Measurements from ENCODE around the gene ALG3. TPM values are rescaled to one million over a fixed set of nuclear protein-coding genes. Genes with fewer than 3 reads are reported as not detected.

Gene ALG3
- total and polyA plus RNA-seq, 2 of the 4 experiments (the other 2 are of a cell fraction), result 19.5 to 52.6 TPM

DNA sequence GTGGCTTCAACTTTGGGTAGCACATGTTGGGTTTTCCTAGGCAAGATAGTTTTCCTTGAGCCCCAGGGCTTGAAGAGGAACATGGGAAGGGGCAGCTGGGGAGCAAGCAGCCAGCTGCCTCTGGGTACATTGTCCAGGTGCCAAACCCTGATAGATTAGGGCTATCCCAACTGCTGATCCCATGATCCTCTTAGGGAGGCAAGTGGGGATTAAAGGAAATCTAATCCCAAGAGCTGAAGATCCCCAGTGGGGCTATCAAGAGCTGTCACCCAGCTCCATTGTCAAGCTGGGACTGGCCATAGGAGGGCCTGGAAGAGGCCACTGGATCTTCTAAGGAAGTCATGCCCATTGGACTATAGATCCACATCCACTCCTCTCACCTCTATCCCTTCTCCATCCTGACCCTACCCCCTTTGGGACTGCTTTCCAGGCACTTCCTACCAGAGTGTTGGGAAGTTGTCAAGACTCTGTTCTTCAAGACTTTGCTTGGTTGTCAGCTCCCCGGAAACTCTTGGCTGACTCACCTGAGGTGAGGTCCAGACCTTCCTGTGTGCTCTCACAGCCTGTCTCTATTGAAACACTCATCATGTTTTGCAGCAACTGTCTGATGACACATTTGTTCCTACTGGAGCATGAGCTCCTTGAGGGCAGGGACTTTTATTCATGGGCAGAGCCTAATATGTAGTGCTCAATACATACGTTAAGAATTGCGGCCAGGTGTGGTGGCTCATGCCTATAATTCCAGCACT, 6.7 kb upstream of the ALG3 start:
- ATAC-seq (ENCODE audit: low read depth), result no peak
- Histone ChIP-seq H4K20me1 (ENCODE audit: insufficient read depth, low read length) (peaks cover 5% of the 10 kb centered on the region; the same call in 1 of the 2 replicates), H3K36me3 (ENCODE audit: control insufficient read depth, insufficient read depth, low read length) (0 out of 2 replicates have a peak, but pooled peaks cover 2% of the 10 kb centered on the region), H3K27me3 (ENCODE audit: control insufficient read depth, insufficient read depth, low read length) (peaks cover 9% of the 10 kb centered on the region; the same call in 1 of the 2 replicates), H3K79me1 (ENCODE audit: low read depth in 1 of 2, low read length in 2 of 2) (no peaks in the 10 kb centered on the region), H2BK15ac (ENCODE audit: low read depth, low read length) (no peak overlapping the region), H4K91ac (ENCODE audit: insufficient read depth, low read depth, low read length) (no peak overlapping the region), H3K18ac (ENCODE audit: low read depth, low read length) (no peak overlapping the region), H4K5ac (ENCODE audit: low read depth, low read length) (no peak overlapping the region), H3K4me1 (ENCODE audit: control insufficient read depth, insufficient read depth, low read length) (no peaks in the 10 kb centered on the region), H3K9me1 (ENCODE audit: insufficient read depth, low read length) (no peaks in the 10 kb centered on the region), H3K4ac (ENCODE audit: low read depth, low read length) (no peak overlapping the region), H3K4me2 (ENCODE audit: low read depth, low read length) (no peak overlapping the region), H3K56ac (ENCODE audit: extremely low read depth, insufficient read depth, low read length) (no peak overlapping the region), H2BK20ac (ENCODE audit: low read depth, low read length) (no peak overlapping the region), H3K14ac (replicated peaks; ENCODE audit: low read depth, low read length) (no peak overlapping the region), H3K9ac (ENCODE audit: low read depth, low read length) (no peak overlapping the region), H2AK5ac (ENCODE audit: low read depth, low read length) (no peak overlapping the region), H2AFZ (replicated peaks; ENCODE audit: low read length, poor library complexity) (no peak overlapping the region), H3K9me3 (ENCODE audit: control insufficient read depth, insufficient read depth, low read length) (no peaks in the 10 kb centered on the region), H4K8ac (ENCODE audit: low read depth in 2 of 2, low read length in 2 of 2) (no peak overlapping the region), H2AK9ac (replicated peaks; ENCODE audit: low read depth, low read length, poor library complexity) (no peak overlapping the region), H2BK120ac (ENCODE audit: low read depth, low read length) (no peak overlapping the region), H3K27ac (ENCODE audit: insufficient read depth, low read length) (no peak overlapping the region), H3K23ac (ENCODE audit: low read depth, low read length) (no peak overlapping the region), H3K4me3 (ENCODE audit: insufficient read depth, low read depth, low read length) (no peak overlapping the region), H2BK5ac (ENCODE audit: low read depth, low read length, poor library complexity, severe bottlenecking) (no peak overlapping the region)
- no peak for DNase-seq
- intact Hi-C loops (cut with micrococcal nuclease) (loop anchor here (10.0 kb wide), 1 partner anchor 241 kb away; the partner anchor contains the start of gene ABCC5), dilution Hi-C loops (cut with HindIII; ENCODE audit: low sequenced_read_pairs, unreplicated experiment) (no loop called here), in situ Hi-C loops (cut with MboI; ENCODE audit: low sequenced_read_pairs) (loop anchor here (10.0 to 25.0 kb wide), 2 partner anchors 361 to 793 kb away; no protein-coding TSS in a partner anchor)
- POLR2A ChIA-PET (ENCODE audit: unreplicated experiment), result no interaction called here
- TF ChIP-seq MAFK (IDR thresholded peaks at IDR 0.05; ENCODE audit: low read depth, low read length) (no peak), CEBPB (IDR thresholded peaks at IDR 0.05; ENCODE audit: low read depth, low read length) (no peak)
- no TSS peak for BruUV-seq (replicated peaks)
- WGBS, 2 experiments (ENCODE audit: extremely low coverage in 2 of 2, insufficient read length in 1 of 2), result no CpG with 5 or more reads among the region's 3 CpGs
- CTCF ChIA-PET, result interaction anchor here (0.5 kb wide), 1 partner anchor 360 kb away, joined by 3 read pairs; no protein-coding TSS in a partner anchor
